WTC11 (cell line): ENCODE results near the gene UNC79. TPM values are rescaled to one million over a fixed set of nuclear protein-coding genes. Genes with fewer than 3 reads are reported as not detected.
A peak's percentile ranks its signal among the peaks of the same experiment; 100 is the strongest.

Experiments
- ATAC-seq: fragments of 200-7000 bp; cut with Tn5 transposase; 2 replicates; pipeline ENCODE4 v1.10.0; 2021; ENCODE audit warnings: mild to moderate bottlenecking, moderate library complexity
- CTCF ChIA-PET: fragments of 300-600 bp; sonication (Branson Sonifier 250); formaldehyde crosslinking; loops from one replicate; lab custom pipeline; 2021; ENCODE audit warnings: antibody characterized with exemption; lab: Charles Lee
- POLR2A ChIA-PET: fragments of 350-600 bp; sonication (Branson Sonifier 250); formaldehyde crosslinking; loops from one replicate; lab custom pipeline; 2021; ENCODE audit warnings: antibody characterized with exemption; lab: Charles Lee
- DNase-seq: peaks from one replicate; pipeline ENCODE4 v3.0.0; 2021; ENCODE audit warnings: low spot score
- H3K27ac Mint-ChIP-seq: 2 replicates; pipeline ENCODE4 v1.8.0; 2021; ENCODE audit warnings: mixed read lengths
- H3K27me3 Mint-ChIP-seq: 2 replicates; pipeline ENCODE4 v1.8.0; 2021; ENCODE audit warnings: low read depth, mild to moderate bottlenecking, moderate library complexity, mixed read lengths
- H3K36me3 Mint-ChIP-seq: 2 replicates; pipeline ENCODE4 v1.8.0; 2021; ENCODE audit warnings: mixed read lengths
- H3K4me1 Mint-ChIP-seq: 2 replicates; pipeline ENCODE4 v1.8.0; 2022; ENCODE audit warnings: mixed read lengths
- H3K4me3 Mint-ChIP-seq: 2 replicates; pipeline ENCODE4 v1.8.0; 2021; ENCODE audit warnings: mild to moderate bottlenecking, moderate library complexity, mixed read lengths
- H3K9me3 Mint-ChIP-seq: 2 replicates; pipeline ENCODE4 v1.8.0; 2021; ENCODE audit warnings: mixed read lengths
- ELF4 ChIP-seq: sonication (generic); formaldehyde crosslinking; IDR thresholded peaks from 2 replicates; pipeline ENCODE4 v1.8.1; 2022; ENCODE audit warnings: low read depth, mild to moderate bottlenecking, moderate library complexity, missing genetic modification reagents
- FOXK1 ChIP-seq: sonication (generic); formaldehyde crosslinking; IDR thresholded peaks from 2 replicates; pipeline ENCODE4 v1.8.0; 2022; ENCODE audit warnings: mild to moderate bottlenecking, moderate library complexity, missing genetic modification reagents
- FOXP1 ChIP-seq: sonication (generic); formaldehyde crosslinking; IDR thresholded peaks from 2 replicates; pipeline ENCODE4 v1.8.0; 2022; ENCODE audit warnings: missing genetic modification reagents, mild to moderate bottlenecking, moderate library complexity, borderline replicate concordance
- GTF2I ChIP-seq: fragments of 250-450 bp; sonication (Bioruptor Pico); conservative IDR thresholded peaks from 2 replicates; pipeline ENCODE4 v1.4.0; 2021; ENCODE audit warnings: mild to moderate bottlenecking
- IRF2 ChIP-seq: sonication (generic); formaldehyde crosslinking; IDR thresholded peaks from 2 replicates; pipeline ENCODE4 v1.8.0; 2022; ENCODE audit warnings: low read depth, missing genetic modification reagents, borderline replicate concordance
- JAZF1 ChIP-seq: fragments of 250-450 bp; sonication (Bioruptor Pico); IDR thresholded peaks from 2 replicates; pipeline ENCODE4 v1.9.0; 2021; ENCODE audit warnings: moderate library complexity, mild to moderate bottlenecking, inconsistent platforms
- NFE2L1 ChIP-seq: sonication (generic); formaldehyde crosslinking; IDR thresholded peaks from 2 replicates; pipeline ENCODE4 v1.8.1; 2023; ENCODE audit warnings: missing genetic modification reagents
- NFYB ChIP-seq: sonication (generic); formaldehyde crosslinking; conservative IDR thresholded peaks from 2 replicates; pipeline ENCODE4 v1.8.0; 2022; ENCODE audit warnings: low read depth, missing genetic modification reagents
- NR1H2 ChIP-seq: sonication (generic); formaldehyde crosslinking; IDR thresholded peaks from 2 replicates; pipeline ENCODE4 v1.9.0; 2021; ENCODE audit warnings: mild to moderate bottlenecking, moderate library complexity, missing genetic modification reagents
- NR3C1 ChIP-seq: sonication (generic); formaldehyde crosslinking; conservative IDR thresholded peaks from 2 replicates; pipeline ENCODE4 v1.8.1; 2023; ENCODE audit warnings: low read depth, mild to moderate bottlenecking, missing genetic modification reagents
- PRRX2 ChIP-seq: fragments of 250-450 bp; sonication (Bioruptor Pico); IDR thresholded peaks from 2 replicates; pipeline ENCODE4 v1.8.0; 2021; ENCODE audit warnings: mild to moderate bottlenecking
- SOX15 ChIP-seq: fragments of 250-450 bp; sonication (Bioruptor Pico); IDR thresholded peaks from 2 replicates; pipeline ENCODE4 v1.9.0; 2021; ENCODE audit warnings: mild to moderate bottlenecking
- ZNF263 ChIP-seq: sonication (generic); formaldehyde crosslinking; IDR thresholded peaks from 2 replicates; pipeline ENCODE4 v1.8.1; 2022; ENCODE audit warnings: low read depth, mild to moderate bottlenecking, moderate library complexity, missing genetic modification reagents
- ZNF396 ChIP-seq: fragments of 250-450 bp; sonication (Bioruptor Pico); IDR thresholded peaks from 2 replicates; pipeline ENCODE4 v1.8.0; 2021; ENCODE audit warnings: mild to moderate bottlenecking, moderate library complexity, borderline replicate concordance
- total RNA-seq: library from RNA; stranded (reverse); gene quantifications from 3 replicates; pipeline ENCODE4 v1.2.3, GENCODE V29; 2021
- TF ChIP-seq, protein P1 (sequence below): fragments of 200-600 bp; IDR thresholded peaks from 2 replicates; pipeline ENCODE4 v1.8.0; 2022; ENCODE audit warnings: antibody characterized with exemption
- TF ChIP-seq, protein P2 (sequence below): fragments of 250-450 bp; sonication (Bioruptor Pico); IDR thresholded peaks from 2 replicates; pipeline ENCODE4 v1.8.0; 2021; ENCODE audit warnings: mild to moderate bottlenecking
- TF ChIP-seq, protein P3 (sequence below): sonication (generic); formaldehyde crosslinking; conservative IDR thresholded peaks from 2 replicates; pipeline ENCODE4 v1.8.1; 2022; ENCODE audit warnings: mild to moderate bottlenecking, missing genetic modification reagents
- TF ChIP-seq, protein P4 (sequence below): sonication (generic); formaldehyde crosslinking; IDR thresholded peaks from 2 replicates; pipeline ENCODE4 v1.8.0; 2023; ENCODE audit warnings: mild to moderate bottlenecking, missing genetic modification reagents
- TF ChIP-seq, protein P5 (sequence below): sonication (generic); formaldehyde crosslinking; IDR thresholded peaks from 2 replicates; pipeline ENCODE4 v1.8.1; 2022; ENCODE audit warnings: mild to moderate bottlenecking, missing genetic modification reagents, moderate library complexity, borderline replicate concordance
- TF ChIP-seq, protein P6 (sequence below): sonication (generic); formaldehyde crosslinking; IDR thresholded peaks from 2 replicates; pipeline ENCODE4 v1.8.1; 2022; ENCODE audit warnings: low read depth, mild to moderate bottlenecking, moderate library complexity, missing genetic modification reagents, borderline replicate concordance
- TF ChIP-seq, protein P7 (sequence below): sonication (generic); formaldehyde crosslinking; IDR thresholded peaks from 2 replicates; pipeline ENCODE4 v1.8.1; 2023; ENCODE audit warnings: mild to moderate bottlenecking, missing genetic modification reagents

UNC79 gene
- total RNA-seq, 1 experiment from 2014 or later, result 2.1 TPM

DNA sequence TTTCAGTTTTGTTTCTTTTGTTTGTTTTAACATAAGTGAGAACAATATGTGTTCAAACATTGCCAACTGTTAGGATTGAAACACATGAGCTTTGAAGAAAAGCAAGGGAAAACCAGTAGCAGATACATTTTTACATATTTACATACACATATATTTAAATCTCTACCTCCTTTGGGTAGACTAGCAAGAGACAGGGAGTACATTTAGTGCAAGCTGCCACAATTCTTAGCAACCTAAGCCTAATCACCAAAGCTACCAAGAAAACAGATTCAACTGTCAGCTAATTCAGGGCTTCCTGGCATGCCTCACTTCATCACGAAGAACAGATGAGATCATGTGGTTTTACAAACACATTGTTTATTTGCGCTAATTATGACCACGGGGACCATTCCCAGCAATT is 214.5 kb downstream of the UNC79 start:
- DNase-seq (no peak), ATAC-seq (no peak)
- H3K9me3 Mint-ChIP-seq, result peaks cover 5% of the 10 kb centered on the region; the same call in 1 of the 2 replicates
- CTCF ChIA-PET, result interaction anchor here (1.2 to 2.3 kb wide), 3 partner anchors 9 to 258 kb away, joined by 3 to 8 read pairs (median 4); no protein-coding TSS in a partner anchor
- H3K27ac Mint-ChIP-seq, result no peak overlapping the region
- H3K4me3 Mint-ChIP-seq, result no peak overlapping the region
- no peak for TF ChIP-seq GTF2I (CRISPR knock-in tag)
- H3K36me3 Mint-ChIP-seq, result peaks cover 4% of the 10 kb centered on the region
- H3K27me3 Mint-ChIP-seq, result no peaks in the 10 kb centered on the region
- no peaks in the 10 kb centered on the region for H3K4me1 Mint-ChIP-seq
- POLR2A ChIA-PET, result no interaction called here

DNA sequence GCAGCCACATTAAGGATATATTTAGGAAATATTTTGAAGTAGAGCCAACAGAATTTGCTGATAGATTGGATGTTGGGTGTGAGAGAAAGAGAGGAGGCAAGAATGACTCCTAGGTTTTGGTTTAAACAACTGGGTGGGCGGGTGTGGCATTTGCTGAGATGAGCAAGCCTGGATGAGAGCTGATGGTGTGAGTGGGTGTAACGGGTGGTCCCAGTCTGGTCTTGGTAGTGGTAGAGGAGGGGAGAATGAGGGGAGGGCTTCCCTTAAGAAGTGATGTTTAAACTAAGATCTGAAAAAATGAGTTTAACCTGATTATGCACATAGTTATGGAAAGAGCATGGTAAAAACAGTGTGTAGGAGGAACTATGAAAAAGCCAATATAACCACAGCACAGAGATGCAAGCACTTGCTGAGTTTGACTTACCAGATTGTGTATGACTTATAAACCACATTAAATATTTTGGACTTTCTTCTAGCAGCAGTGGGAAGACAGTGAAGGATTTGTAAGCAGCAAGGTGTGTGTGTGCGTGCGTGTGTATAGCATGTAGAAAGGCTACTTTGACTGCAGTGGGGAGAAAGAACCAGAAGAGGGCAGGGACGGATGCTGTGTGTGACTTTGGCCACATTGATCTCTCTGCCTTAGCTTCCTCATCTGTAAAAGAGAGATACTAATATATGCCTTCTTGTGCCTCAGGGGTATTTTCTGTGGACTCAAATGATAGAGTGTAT is 217.9 kb downstream of the UNC79 start:
- Mint-ChIP-seq H3K4me3 (no peak overlapping the region), H3K4me1 (no peaks in the 10 kb centered on the region), H3K27me3 (no peaks in the 10 kb centered on the region), H3K9me3 (peaks cover 6% of the 10 kb centered on the region; the same call in 1 of the 2 replicates), H3K36me3 (no peaks in the 10 kb centered on the region), H3K27ac (no peak overlapping the region)
- peak; percentile 32 for DNase-seq
- ATAC-seq, result peak; percentile 94
- CTCF ChIA-PET, result interaction anchor here (0.6 to 2.5 kb wide), 11 partner anchors 14 to 291 kb away, joined by 3 to 50 read pairs (median 3); no protein-coding TSS in a partner anchor
- TF ChIP-seq, protein P1, sequence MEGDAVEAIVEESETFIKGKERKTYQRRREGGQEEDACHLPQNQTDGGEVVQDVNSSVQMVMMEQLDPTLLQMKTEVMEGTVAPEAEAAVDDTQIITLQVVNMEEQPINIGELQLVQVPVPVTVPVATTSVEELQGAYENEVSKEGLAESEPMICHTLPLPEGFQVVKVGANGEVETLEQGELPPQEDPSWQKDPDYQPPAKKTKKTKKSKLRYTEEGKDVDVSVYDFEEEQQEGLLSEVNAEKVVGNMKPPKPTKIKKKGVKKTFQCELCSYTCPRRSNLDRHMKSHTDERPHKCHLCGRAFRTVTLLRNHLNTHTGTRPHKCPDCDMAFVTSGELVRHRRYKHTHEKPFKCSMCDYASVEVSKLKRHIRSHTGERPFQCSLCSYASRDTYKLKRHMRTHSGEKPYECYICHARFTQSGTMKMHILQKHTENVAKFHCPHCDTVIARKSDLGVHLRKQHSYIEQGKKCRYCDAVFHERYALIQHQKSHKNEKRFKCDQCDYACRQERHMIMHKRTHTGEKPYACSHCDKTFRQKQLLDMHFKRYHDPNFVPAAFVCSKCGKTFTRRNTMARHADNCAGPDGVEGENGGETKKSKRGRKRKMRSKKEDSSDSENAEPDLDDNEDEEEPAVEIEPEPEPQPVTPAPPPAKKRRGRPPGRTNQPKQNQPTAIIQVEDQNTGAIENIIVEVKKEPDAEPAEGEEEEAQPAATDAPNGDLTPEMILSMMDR, result peak; percentile 31
- no peak for TF ChIP-seq FOXP1
- POLR2A ChIA-PET, result no interaction called here

DNA sequence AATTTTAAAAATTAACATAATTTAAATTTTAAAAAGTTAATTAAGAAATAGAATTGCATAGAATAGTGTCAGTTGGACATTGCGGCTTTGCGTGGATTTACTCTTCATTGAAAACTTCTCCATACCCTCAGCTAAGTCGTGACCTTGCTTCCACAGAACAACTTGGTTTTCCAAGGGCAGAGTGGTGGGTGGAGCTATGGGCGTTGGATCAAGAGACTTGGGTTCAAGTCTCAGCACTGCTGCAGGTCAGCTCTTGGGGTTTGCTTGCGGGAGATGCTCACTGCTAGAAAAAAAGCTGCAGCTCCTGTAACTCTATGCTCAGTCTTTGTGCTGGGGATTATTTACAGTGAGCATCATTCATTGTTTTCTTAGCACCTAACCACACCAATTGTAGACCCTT is 223.9 kb downstream of the UNC79 start:
- H3K27ac Mint-ChIP-seq, result no peak overlapping the region
- H3K27me3 Mint-ChIP-seq, result no peaks in the 10 kb centered on the region
- no peak for DNase-seq
- no peak overlapping the region for H3K4me3 Mint-ChIP-seq
- CTCF ChIA-PET, result interaction anchor here (0.7 to 4.7 kb wide), 40 partner anchors 8 to 447 kb away, joined by 3 to 119 read pairs (median 4); partner anchors contain the start of genes GON7, PRIMA1 and UBR7
- peaks cover 6% of the 10 kb centered on the region; the same call in 1 of the 2 replicates for H3K9me3 Mint-ChIP-seq
- peak; percentile 41 for ATAC-seq
- peaks cover 14% of the 10 kb centered on the region for H3K4me1 Mint-ChIP-seq
- POLR2A ChIA-PET, result interaction anchor here (0.6 kb wide), 1 partner anchor 446 kb away, joined by 4 read pairs; no protein-coding TSS in a partner anchor
- no peaks in the 10 kb centered on the region for H3K36me3 Mint-ChIP-seq
- no peak for TF ChIP-seq IRF2 (CRISPR knock-in tag)
- TF ChIP-seq, protein P2, sequence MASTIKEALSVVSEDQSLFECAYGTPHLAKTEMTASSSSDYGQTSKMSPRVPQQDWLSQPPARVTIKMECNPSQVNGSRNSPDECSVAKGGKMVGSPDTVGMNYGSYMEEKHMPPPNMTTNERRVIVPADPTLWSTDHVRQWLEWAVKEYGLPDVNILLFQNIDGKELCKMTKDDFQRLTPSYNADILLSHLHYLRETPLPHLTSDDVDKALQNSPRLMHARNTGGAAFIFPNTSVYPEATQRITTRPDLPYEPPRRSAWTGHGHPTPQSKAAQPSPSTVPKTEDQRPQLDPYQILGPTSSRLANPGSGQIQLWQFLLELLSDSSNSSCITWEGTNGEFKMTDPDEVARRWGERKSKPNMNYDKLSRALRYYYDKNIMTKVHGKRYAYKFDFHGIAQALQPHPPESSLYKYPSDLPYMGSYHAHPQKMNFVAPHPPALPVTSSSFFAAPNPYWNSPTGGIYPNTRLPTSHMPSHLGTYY, result no peak
- no peak for TF ChIP-seq ELF4
- TF ChIP-seq, protein P3, sequence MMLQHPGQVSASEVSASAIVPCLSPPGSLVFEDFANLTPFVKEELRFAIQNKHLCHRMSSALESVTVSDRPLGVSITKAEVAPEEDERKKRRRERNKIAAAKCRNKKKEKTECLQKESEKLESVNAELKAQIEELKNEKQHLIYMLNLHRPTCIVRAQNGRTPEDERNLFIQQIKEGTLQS (CRISPR knock-in tag), result no peak
- no peak for TF ChIP-seq ZNF263 (CRISPR knock-in tag)
- TF ChIP-seq SOX15 (CRISPR knock-in tag), result no peak
- TF ChIP-seq, protein P4, sequence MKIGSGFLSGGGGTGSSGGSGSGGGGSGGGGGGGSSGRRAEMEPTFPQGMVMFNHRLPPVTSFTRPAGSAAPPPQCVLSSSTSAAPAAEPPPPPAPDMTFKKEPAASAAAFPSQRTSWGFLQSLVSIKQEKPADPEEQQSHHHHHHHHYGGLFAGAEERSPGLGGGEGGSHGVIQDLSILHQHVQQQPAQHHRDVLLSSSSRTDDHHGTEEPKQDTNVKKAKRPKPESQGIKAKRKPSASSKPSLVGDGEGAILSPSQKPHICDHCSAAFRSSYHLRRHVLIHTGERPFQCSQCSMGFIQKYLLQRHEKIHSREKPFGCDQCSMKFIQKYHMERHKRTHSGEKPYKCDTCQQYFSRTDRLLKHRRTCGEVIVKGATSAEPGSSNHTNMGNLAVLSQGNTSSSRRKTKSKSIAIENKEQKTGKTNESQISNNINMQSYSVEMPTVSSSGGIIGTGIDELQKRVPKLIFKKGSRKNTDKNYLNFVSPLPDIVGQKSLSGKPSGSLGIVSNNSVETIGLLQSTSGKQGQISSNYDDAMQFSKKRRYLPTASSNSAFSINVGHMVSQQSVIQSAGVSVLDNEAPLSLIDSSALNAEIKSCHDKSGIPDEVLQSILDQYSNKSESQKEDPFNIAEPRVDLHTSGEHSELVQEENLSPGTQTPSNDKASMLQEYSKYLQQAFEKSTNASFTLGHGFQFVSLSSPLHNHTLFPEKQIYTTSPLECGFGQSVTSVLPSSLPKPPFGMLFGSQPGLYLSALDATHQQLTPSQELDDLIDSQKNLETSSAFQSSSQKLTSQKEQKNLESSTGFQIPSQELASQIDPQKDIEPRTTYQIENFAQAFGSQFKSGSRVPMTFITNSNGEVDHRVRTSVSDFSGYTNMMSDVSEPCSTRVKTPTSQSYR (CRISPR knock-in tag), result no peak
- no peak for TF ChIP-seq FOXK1
- TF ChIP-seq NR1H2 (CRISPR knock-in tag), result no peak
- TF ChIP-seq, protein P5, sequence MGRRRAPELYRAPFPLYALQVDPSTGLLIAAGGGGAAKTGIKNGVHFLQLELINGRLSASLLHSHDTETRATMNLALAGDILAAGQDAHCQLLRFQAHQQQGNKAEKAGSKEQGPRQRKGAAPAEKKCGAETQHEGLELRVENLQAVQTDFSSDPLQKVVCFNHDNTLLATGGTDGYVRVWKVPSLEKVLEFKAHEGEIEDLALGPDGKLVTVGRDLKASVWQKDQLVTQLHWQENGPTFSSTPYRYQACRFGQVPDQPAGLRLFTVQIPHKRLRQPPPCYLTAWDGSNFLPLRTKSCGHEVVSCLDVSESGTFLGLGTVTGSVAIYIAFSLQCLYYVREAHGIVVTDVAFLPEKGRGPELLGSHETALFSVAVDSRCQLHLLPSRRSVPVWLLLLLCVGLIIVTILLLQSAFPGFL (CRISPR knock-in tag), result no peak
- TF ChIP-seq, protein P6, sequence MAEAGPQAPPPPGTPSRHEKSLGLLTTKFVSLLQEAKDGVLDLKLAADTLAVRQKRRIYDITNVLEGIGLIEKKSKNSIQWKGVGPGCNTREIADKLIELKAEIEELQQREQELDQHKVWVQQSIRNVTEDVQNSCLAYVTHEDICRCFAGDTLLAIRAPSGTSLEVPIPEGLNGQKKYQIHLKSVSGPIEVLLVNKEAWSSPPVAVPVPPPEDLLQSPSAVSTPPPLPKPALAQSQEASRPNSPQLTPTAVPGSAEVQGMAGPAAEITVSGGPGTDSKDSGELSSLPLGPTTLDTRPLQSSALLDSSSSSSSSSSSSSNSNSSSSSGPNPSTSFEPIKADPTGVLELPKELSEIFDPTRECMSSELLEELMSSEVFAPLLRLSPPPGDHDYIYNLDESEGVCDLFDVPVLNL (CRISPR knock-in tag), result no peak
- TF ChIP-seq PRRX2 (CRISPR knock-in tag), result no peak
- no peak for TF ChIP-seq NFE2L1 (CRISPR knock-in tag)
- no peak for TF ChIP-seq NFYB (CRISPR knock-in tag)
- TF ChIP-seq ZNF396, result no peak
- no peak for TF ChIP-seq JAZF1 (CRISPR knock-in tag)
- no peak for TF ChIP-seq NR3C1 (CRISPR knock-in tag)
- TF ChIP-seq, protein P7, sequence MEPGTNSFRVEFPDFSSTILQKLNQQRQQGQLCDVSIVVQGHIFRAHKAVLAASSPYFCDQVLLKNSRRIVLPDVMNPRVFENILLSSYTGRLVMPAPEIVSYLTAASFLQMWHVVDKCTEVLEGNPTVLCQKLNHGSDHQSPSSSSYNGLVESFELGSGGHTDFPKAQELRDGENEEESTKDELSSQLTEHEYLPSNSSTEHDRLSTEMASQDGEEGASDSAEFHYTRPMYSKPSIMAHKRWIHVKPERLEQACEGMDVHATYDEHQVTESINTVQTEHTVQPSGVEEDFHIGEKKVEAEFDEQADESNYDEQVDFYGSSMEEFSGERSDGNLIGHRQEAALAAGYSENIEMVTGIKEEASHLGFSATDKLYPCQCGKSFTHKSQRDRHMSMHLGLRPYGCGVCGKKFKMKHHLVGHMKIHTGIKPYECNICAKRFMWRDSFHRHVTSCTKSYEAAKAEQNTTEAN, result no peak
